ENCODE results near the gene WDR93.

Gene WDR93

DNA sequence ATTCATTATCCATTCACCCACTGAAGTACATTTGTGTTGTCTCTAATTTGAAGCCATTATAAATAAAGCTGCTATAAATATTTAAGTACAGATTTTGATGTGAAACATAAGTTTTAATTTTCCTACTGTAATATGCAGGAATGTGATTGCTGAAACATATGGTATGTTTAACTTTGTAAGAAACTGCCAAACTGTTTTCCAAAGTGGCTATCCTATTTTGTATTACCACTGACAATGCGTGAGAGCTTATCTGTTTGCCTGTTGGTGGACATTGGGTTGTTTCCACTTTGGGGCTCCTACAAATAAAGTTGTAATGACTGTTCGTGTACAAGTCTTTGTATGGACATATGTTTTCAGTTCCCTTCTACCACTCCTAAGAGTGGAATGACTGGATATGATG, 2.5 kb downstream of the WDR93 start:
- DNase-seq = no peak

DNA sequence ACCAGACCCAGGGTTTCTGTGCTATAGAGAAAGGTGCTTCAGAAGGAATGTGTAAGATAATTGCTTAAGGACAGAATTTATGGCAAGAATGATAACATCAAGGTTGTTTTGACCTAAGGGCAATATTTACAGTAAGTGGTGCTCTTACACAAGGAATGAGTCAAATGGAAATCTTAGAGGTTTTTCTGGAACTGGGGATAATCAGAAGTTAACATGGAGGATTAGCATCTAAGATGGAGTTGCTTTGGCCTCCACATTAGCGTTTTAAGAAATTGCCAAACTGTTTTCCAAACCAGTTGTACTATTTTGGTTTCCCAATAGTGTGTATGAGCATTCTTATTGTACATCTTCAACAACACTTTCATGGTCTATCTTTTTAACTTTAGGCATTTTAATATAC, 3.1 kb downstream of the WDR93 start:
- no peak for DNase-seq

DNA sequence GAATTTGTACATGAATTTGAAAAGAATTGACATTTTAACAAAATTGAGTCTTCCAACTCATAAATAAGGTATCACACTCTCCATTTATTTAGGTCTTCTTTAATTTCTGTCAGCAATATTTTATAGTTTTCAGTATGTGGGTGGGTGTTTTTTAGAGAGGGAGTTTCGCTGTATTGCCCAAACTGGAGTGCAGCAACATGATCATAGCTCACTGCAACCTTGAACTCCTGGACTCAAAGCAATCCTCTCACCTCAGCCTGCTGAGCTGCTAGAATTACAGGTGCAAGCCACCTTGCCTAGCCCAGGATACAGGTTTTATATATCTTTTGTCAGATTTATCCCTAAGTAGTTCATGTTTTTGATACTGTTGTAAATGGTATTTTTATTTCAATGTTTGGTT, 4.6 kb downstream of the WDR93 start:
- DNase-seq = no peak

DNA sequence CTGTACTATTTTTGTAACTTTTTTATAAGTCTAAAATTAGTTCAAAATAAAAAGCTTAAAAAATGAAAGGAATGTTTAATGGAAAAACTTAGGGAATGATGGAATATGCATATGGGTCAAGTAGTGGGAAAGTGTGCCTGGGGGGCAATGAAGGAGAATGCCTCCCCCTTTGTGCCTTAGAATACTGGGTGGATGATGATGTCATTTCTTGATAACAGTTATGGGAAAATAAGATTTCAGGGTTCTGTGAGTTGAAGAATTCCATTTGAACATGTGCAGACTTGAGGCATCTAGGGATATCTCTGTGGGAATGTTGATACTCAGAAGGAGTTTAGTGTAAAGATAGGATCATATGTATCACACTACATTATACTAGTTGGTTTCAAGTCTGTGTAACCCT, 13.8 kb downstream of the WDR93 start:
- DNase-seq = no peak

DNA sequence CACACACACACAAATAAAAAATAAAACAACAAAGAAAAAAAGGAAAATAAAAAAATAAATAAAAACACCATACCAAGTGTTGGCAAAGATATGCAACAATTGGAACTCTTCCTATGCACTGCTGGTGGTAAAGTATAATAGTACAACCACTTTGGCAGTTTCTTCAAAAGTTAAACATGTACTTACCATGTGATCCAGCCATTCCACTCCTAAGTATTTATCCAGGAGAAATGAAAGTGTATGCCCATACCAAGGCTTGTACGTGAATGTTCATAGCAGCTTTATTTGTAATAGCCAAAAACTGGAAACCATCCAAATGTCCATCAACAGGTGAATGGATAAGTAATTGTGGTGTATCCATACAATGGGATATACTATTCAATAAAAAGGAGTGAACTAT, 17.0 kb downstream of the WDR93 start:
- no peak for DNase-seq

DNA sequence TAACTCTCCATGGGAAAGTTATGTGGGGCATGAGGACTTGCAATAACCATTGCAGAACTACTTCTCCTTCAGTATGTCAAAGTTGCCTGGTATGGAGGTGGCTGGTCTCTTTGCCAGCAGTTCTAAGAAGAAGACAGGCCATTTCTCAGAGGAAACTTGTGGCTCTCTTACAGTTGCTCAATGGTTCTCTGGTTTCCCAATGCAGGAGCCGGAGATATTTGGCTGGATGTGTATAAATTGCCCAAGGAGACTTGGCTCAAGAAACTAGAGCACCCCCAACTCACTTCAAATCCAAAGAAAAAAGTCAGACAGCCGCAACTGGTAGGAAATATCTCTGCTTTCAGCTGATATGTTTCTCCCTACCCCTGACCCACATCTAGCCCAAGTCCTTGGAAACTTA, 24.2 kb downstream of the WDR93 start:
- DNase-seq = no peak

DNA sequence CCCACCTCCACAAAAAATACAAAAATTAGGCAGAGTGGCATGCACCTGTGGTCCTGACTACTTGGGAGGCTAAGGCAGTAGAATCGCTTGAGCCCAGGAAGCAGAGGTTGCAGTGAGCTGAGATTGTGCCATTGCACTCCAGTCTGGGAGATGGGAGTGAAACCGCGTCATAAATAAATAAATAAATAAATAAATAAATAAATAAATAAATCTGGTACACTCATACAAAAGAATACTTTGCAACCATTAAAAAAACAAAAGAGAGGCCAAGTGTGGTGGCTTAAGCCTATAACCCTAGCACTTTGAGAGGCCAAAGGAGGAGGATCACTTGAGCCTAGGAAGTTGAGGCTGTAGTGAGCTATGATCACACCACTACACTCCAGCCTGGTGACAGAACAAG, 32.4 kb downstream of the WDR93 start:
- no peak for DNase-seq

DNA sequence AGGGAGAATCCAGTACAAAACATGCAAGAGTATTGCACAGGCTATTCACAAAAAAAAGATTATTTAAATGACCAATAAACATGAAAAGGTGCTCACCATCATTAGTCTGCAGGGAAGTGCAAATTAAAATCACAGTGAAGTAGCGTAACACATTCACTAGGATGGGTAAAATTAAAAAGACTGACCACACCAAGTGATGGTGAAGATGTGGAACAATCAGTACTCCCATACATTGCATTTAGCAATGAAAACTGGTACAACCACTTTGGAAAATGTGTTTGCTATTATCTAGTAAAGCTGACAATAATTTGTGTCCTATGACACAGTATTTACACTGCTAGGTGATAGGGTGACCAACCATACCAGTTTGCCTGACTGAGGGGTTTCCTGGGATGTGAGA, 34.0 kb downstream of the WDR93 start:
- DNase-seq = no peak

DNA sequence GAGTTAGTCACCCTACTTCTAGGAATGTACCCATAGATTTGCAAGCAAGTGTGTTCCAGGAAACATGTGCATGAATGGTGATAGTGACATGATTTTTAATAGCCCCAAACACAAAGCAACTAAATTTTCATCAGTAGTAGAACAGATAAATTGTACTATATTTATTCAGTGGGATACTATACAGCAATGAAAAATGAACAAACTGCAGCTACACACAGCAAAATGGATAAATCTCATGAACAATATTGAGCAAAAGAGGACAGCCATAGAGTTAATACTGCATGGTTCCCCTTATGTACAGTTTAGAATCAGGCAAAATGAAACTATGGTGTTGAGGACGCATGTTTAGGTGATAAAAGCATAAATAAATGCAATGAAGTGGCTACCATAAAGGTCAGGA, 34.5 kb downstream of the WDR93 start:
- DNase-seq = no peak

DNA sequence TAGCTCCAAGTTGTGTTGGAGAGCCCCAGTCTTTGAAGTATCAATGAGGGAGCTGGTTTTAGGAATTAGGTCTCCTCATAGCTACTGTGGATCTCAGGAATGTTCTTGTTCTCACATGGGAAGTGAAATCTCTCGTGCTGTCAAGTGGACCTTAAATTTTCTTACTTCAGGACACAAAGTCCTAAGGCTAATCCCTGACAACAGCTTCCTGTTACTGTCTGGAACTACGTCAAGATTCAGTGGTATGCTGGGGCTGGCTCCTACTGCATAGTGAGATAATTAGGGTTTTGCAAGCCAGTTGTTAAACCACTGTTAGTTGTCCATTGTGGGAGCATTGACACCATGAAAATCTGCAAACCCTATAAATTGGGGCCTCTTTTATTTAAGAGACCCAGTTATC, 37.6 kb downstream of the WDR93 start:
- no peak for DNase-seq

DNA sequence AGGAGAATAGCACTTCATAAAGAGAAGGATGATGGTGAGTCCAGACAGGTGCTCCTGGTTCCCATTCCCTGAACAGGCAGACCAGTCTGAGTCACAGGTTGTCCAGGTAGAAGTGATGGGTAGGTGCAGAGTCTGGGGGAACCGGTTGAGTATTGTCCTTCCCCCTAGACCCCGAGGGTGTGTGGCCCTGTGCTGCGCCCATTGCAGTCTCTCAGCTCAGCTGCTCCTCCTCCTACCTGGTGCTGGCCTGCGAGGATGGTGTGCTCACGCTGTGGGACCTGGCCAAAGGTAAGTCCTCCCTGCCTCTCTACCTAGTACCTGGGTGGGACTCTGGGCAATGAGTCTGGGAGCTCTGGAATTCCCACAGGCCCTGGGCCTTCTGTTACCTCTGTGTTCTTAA, 40.7 kb downstream of the WDR93 start:
- no peak for DNase-seq

DNA sequence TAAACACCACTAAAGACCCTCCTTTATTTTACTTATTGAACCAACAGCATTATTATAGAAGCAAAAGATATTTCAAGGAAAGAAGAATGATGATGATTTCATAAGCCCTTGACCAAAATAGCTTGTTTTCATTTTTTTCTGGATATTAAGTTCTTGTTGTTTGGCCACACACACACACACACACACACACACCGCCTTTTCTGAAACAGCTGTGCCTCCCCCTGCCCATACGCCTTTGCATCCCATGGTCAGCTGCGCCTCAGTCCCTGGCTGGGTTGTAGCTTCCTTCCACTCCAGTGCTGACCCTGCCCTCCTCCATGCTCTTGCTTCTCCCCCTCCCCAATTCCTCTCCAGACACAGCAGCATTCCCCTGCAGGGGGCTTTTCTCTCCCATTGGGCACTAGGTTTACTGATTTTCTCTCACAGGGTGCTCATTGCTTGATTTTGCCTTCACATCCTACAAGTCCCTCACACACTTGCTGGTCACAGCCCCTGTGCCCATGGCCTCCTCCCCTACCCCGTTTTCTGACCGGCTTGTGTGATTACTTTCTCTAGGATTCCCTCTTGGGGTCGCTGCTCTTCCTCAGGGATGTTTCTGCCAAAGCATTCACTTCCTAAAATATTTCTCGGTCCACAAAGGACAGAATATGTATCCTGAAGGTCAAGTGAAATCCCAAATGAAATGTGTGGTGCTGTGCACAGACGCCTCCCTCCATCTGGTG, 42.0 kb downstream of the WDR93 start:
- no peak for DNase-seq

DNA sequence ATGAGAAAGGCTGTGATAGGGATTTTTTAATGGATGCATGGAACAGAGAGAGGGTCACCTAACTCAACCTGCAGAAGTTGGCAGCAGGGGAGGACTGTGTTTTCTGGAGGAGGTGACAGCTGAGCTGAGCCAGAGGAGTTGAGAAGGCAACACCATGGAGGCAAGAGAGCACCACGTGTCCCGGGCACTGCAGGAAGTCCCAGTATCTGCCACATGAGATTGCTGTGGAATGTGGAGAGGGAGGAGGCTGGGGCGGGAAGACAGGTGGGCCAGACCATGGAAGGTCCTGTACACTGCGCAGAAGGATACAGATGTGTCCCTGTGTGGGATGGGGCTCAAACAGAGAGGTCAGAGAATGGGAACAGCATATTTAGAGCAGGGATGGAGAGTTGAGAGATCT, 45.2 kb downstream of the WDR93 start:
- no peak for DNase-seq

DNA sequence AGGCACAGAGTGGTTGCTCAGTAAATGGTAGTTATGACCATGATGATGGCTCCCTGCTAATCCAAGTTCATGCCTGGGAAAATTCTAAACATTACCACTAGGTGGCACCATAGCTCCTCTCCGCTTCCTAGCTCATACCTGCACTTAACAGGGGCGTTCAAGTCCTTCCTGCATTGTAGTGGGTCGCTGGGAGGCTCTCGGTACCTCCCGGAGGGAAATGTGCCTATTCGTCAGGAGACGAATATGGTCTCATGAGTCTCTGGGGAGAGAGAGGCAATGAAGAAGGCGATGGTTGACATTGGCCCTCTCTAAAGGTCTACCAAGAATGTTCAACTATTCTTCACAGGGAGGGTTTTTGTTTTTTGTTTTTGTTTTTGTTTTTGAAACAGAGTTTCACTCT, 49.5 kb downstream of the WDR93 start:
- peak; percentile 33 for DNase-seq

DNA sequence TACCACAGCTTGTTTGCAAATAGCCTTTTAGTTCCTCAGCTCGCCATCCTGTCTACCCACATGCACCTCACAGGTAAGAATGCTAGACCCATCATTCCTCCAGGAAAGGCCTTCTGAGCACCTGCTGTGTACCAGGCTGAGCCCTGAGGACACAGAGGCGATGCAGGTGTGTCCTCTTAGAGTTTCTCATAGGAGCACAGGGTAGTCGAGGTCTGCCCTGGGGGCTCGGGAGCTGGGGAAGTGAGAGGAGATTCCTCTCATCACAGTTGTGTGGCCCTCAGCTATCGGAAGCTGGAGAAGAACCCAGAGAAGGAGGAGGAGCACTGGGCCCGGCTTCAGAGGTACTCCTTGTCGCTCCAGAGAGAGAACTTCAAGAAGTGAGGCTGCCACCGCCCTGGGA, 52.4 kb downstream of the WDR93 start:
- DNase-seq = no peak

DNA sequence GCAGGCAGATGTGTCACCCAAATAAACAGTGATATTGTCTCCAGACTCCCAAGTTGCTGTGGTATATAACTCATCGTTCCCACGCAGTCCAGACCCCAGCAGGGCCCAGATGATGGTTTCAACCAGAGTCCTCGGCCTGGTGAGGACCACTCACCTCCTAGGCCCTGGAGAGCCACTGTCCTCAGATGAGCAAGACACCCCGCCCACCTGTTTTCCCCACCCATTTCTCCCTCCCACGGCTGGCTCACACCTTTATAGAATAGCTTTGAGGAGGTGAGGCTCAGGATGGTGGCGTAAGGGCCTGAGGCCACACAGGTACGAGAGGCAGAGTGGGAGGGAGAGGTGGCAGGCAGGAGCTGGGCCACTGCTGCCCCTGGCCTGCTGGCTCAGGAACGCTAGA, 53.0 kb downstream of the WDR93 start:
- no peak for DNase-seq

DNA sequence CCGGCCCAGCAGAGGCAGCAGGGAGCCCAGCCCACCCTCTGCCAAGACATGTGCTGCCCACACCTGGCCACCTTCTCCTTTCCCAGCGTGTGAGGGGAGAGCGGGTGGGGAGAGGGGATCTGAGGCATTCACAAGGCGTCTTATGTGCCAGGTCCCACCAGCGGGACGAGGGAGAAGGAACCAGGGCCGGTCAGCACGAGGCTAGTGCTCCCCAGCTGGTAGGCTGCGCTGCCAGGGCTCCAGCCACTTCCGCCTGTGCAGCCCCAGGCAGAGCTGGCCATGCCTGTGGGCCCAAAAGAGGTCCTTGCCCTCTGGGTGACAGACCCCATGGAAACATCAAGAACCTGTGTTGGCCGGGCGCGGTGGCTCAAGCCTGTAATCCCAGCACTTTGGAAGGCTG, 54.5 kb downstream of the WDR93 start:
- DNase-seq = no peak

DNA sequence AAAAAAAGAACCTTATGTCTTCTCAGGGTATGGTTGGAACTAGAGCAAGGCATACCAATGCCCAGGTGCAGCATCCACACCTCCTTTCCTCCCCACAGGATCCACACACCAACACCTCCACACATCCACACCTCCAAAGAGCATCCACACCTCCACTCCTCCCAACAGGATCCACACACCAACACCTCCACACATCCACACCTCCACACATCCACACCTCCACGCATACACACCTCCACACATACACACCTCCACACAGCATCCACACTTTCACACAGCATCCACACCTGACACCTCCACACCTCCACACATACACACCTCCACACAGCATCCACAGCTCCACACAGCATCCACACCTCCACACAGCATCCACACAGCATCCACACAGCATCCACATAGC, 55.2 kb downstream of the WDR93 start:
- DNase-seq = no peak

DNA sequence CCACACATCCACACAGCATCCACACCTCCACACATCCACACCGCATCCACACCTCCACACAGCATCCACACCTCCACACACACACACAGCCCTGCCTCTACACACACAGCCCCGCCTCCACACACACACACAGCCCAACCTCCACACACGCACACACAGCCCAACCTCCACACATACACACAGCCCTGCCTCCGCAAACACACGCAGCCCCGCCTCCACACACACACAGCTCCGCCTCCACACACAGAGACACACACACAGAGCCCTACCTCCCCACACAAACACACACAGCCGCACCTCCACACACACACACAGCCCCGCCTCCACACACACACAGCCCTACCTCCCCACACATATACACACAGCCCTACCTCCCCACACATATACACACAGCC, 55.8 kb downstream of the WDR93 start:
- DNase-seq = no peak

DNA sequence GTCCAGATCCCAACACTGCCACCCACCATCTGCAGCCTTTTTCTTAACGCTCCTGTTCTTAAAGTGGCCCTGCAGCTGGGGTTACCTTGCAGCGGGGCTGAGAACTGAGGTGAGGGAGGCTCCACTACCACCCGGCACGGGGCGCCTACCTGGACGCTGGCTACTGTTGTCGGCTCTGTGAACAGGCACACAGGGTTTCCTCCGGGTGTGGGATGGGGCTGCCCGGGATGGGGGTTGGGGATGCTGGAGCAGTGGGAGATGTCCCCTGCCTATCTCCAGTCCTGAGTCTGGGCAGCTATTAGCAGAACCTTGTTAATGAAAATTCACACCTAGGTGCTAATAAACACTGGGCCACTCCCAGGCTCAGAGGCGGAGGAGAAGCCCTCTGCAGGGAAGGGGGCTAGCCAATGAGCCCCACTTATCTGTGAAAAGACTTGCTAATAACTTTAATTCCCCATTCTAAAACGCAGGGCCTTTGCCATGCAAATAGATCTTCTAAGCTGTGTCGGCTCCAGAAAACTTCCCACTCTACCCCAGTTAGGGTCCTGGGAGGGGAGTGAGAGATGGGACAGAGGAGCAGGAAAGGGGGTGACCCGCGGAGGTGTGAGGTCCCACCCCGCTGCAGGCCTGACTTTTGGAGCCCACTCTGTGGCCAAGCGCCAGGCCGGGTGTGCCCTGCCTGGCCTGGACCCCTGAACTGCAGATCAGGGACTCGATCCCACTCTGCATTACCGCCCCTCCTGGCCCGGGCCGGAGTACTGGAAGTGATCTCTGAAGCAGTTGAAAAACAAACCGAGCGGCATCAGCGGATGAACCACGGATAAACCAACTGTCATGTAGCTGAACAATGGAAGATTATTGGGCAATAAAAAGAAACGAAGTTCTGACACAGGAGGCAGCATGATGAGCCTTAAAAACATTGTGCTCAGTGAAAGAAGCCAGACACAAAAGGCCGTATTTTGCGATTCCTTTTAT, 57.4 kb downstream of the WDR93 start:
- DNase-seq = no peak

DNA sequence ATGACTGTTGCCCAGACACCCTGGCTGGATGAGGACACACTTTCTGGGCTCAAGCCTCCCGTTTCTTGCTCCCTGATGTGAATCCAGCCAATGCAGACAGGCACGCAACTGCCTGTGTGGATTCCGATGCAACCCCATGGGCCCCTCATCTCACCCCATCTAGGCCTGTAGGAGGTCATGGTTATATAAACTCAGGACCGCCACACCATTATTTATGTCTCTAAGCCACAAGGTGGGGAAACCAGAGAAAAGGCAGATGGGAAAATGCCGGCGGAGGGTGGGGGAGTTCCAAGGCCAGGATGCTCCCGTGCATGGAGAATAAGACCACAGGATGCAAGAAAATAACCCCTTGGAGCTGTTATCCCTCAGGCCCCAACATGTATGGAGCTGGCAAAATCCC, 58.4 kb downstream of the WDR93 start:
- no peak for DNase-seq

DNA sequence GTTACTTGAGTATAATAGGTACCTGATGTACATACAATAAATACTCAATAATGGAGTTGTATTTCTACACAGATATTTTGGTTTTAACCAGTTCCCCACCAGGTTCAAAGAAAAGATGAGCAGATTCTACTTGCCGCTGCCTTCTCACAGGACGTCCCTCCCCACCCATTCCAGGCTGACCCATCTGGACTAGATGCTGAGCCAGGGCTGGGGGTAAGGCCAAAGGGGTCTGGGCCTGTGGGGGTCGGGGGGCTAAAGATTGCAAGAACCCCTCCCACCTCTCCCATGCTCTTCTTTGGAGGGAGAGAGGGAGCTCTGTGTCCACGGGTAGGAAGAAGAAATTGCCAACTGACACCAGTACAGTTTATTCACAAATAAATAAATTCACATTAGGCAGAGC, 58.9 kb downstream of the WDR93 start:
- DNase-seq = no peak

DNA sequence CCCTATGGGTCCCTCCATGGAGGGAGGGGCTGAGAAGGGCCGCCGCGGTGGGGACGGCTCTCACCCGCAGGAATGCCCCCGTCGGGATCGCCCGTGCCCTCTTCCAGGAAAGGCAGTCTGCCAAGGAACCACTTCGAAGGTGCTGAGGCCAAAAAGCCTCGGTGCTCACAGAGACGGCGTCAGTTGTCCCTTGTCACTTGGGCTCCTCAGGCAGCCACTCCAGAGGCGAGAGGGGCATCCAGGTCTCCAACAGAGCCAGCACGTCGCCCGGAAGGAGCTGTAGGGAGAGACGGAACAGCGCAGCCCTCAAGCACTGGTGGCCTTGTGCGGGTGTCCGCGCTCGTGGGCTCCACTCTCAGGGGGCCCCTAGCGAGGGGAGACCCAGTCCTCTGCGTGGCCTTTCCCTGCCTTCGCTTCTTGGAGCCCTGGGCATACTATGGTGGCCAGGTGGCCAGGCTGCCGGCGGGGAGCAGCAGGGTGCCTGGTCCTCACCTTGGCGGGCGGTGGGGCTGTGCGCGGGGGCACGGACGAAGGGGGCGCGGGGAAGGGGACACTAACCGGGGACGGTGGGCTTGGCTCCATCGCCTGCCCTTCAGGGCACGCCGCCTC, 59.4 kb downstream of the WDR93 start:
- no peak for DNase-seq

Measured in T1000 (cell line).